Metanephros (tissue), 1 donor: Measurements from ENCODE around the gene OR13C2. TPM values are rescaled to one million over a fixed set of nuclear protein-coding genes. Genes with fewer than 3 reads are reported as not detected.

Experiments used
- total RNA-seq: library from RNA; depleted of rRNA; stranded (reverse); fragments of >200 nt; gene quantifications from one replicate; pipeline ENCODE4 v1.2.3, GENCODE V29; 2014

OR13C2 gene
- 0.18 TPM for total RNA-seq

DNA sequence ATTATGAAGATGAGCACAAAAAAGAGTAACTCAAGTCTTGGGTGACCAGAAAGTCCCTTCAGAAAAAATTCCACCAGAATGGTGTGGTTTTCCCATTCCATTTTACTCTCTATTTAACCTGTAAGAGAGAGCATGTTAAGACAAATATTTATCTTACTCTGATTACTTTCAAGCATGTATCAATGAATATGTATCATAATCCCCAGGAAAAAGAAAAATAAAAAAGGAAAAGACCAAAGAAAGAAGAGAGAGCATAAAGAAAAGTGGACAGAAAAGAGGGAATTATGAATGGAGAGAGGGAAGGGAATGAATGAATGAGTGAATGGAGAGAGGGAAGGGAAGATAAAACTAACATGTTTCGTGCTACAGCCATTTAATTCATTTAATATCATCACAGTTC, at the start of gene OR13C2:
Gene OR13C2, minus strand, starts transcription at position 101 of the 400 bp plus-strand sequence. Its CDS starts 0 bp downstream, at position 101.

DNA sequence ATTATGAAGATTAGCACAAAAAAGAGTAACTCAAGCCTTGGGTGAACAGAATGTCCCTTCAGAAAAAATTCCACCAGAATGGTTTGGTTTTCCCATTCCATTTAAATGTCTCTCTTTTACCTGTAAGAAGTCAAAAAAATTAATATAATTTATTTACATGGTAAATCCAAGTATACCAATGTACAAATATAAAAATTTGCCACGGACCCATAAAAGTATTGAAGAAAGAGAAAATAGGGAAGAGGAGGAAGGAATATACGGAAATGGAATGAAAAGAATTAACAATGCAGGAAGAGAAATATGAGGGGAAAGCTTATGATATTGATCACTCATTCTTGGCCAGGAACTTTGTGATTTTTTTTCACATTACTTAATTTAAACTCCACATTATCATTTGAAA, 12.7 kb upstream of the OR13C2 start, which contains the start of gene OR13C9:
Gene OR13C9, minus strand, starts transcription at position 101 of the 400 bp plus-strand sequence. Its CDS starts 0 bp downstream, at position 101.

DNA sequence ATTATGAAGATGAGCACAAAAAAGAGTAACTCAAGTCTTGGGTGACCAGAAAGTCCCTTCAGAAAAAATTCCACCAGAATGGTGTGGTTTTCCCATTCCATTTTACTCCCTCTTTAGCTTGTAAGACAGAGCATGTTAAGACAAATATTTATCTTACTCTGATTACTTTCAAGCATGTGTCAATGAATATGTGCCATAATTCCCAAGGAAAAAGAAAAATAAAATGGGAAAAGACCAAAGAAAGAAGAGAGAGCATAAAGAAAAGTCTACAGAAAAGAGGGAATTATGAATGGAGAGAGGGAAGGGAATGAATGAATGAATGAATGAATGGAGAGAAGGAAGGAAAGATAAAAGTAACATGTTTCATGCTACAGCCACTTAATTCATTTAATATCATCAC, 6.1 kb downstream of the OR13C2 start, which contains the start of gene OR13C5:
Gene OR13C5, minus strand, starts transcription at position 101 of the 400 bp plus-strand sequence. Its CDS starts 0 bp downstream, at position 101.

DNA sequence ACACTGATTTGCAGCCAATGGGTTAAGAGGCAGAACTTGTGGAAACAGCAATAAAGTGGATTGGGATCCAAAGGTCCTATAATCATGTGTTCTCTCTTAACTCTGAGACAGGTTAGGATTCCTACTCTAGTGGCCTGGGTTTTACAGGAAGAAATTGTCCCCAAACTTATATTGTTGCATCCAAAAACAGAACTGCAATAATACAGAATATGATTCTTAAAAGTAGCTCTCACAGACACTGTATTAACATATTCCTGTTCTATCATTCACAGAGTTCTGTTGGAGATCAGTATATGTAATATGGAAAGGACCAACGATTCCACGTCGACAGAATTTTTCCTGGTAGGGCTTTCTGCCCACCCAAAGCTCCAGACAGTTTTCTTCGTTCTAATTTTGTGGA, 36.6 kb downstream of the OR13C2 start, which contains the start of gene OR13C8:
Gene OR13C8, plus strand, starts transcription at position 301 of the 400 bp plus-strand sequence. Its CDS starts 0 bp downstream, at position 301.

Other genes starting within 250 kb of the OR13C2 start
- gene OR13F1, start 101.4 kb downstream of the OR13C2 start, total RNA-seq, result not detected
- not detected for gene OR13C4, start 78.4 kb downstream of the OR13C2 start, total RNA-seq
- not detected for gene OR13C3, start 68.8 kb downstream of the OR13C2 start, total RNA-seq
- gene OR13C8, start 36.5 kb downstream of the OR13C2 start, total RNA-seq, result not detected
- not detected for gene OR13C5, start 6.2 kb downstream of the OR13C2 start, total RNA-seq
- gene OR13C9, start 12.6 kb upstream of the OR13C2 start, total RNA-seq, result 0.58 TPM
- gene OR13D1, start 88.9 kb upstream of the OR13C2 start, total RNA-seq, result not detected
- 47.2 TPM for gene NIPSNAP3A, start 142.1 kb upstream of the OR13C2 start, total RNA-seq
- 9.0 TPM for gene NIPSNAP3B, start 158.5 kb upstream of the OR13C2 start, total RNA-seq